Heart left ventricle (tissue), 13 donors: Measurements from ENCODE around the gene TRAF2.

ENCODE experiments used
- POLR2A ChIP-seq, 2 donors: fragments of 450-650 bp; IDR thresholded peaks; one replicate each; pipeline ENCODE4 v1.6.1; 2017; ENCODE audit warnings: antibody characterized with exemption in 2 of 2, mild to moderate bottlenecking in 2 of 2, moderate library complexity in 2 of 2
- TF ChIP-seq, protein P1 (sequence below), 12 donors: fragments of 200-600 bp; sonication (generic) in 4 of 12; IDR thresholded peaks; one replicate each; pipeline versions ENCODE4 v1.5.0 to v1.8.0; 2018 to 2022; ENCODE audit warnings: antibody characterized with exemption in 12 of 12, mild to moderate bottlenecking in 5 of 12
- donor health status: ischemic (EF 13 %, LVEDD 7.1; RV severe dilation, severe dysfunction).
- donor health status: DM: no; HTN: yes; CAD: no.
- donor health status: DM: no; HTN: no; CAD: no.
- donor health status: ischemic (EF 25% LVEDD 6.9; RV normal size, moderate dysfunction).
- donor health status: ischemic (EF 25% LVEDD 5.7; RV mildly dilated, moderate dysfunction).
- donor health status: ischemic (EF 35%, LVEDD 5.7; RV mildly dilated, moderate dysfunction).
- donor health status: nonischemic (EF 11% LVEDD 7.7; RV severe dilation, severe dysfunction).
- donor health status: DM: yes; HTN: yes; CAD: no.
- donor health status: PGD.
- donor health status: ischemic (EF 29% LVEDD 5.4; RV normal size, mild dysfunction).
- donor health status: nonischemic (EF 23%, LVEDD 6.1; RV moderate dilation, normal function).

DNA sequence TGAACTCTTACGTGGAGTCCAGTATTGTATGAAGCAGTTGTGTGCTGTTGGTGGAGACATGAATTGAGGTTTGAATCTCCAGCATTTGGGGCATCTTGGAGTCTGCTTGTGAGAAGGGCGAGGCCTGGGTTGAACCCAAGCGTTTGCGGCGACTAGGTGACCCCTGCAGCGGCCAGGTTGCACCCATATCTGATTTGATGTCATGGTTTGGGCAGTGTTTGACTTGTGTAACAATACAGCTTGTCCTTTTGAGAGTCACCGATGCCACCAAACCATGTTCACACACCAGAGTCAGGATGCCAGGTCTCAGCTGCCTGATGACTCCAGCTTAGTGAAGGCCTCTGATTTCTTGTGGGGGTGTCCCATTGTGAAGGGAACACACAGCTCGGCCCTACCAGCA is 2.1 kb downstream of the TRAF2 start:
- TF ChIP-seq, protein P1, sequence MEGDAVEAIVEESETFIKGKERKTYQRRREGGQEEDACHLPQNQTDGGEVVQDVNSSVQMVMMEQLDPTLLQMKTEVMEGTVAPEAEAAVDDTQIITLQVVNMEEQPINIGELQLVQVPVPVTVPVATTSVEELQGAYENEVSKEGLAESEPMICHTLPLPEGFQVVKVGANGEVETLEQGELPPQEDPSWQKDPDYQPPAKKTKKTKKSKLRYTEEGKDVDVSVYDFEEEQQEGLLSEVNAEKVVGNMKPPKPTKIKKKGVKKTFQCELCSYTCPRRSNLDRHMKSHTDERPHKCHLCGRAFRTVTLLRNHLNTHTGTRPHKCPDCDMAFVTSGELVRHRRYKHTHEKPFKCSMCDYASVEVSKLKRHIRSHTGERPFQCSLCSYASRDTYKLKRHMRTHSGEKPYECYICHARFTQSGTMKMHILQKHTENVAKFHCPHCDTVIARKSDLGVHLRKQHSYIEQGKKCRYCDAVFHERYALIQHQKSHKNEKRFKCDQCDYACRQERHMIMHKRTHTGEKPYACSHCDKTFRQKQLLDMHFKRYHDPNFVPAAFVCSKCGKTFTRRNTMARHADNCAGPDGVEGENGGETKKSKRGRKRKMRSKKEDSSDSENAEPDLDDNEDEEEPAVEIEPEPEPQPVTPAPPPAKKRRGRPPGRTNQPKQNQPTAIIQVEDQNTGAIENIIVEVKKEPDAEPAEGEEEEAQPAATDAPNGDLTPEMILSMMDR (IDR thresholded peaks at IDR 0.05) = no peak
- TF ChIP-seq POLR2A (IDR thresholded peaks at IDR 0.05) = no peak
